ENCODE results near the gene FAAH. TPM values are rescaled to one million over a fixed set of nuclear protein-coding genes. Genes with fewer than 3 reads are reported as not detected.

FAAH gene
- total RNA-seq, 4 donors from 2014 or later, result 107 to 230 (median 152) TPM

DNA sequence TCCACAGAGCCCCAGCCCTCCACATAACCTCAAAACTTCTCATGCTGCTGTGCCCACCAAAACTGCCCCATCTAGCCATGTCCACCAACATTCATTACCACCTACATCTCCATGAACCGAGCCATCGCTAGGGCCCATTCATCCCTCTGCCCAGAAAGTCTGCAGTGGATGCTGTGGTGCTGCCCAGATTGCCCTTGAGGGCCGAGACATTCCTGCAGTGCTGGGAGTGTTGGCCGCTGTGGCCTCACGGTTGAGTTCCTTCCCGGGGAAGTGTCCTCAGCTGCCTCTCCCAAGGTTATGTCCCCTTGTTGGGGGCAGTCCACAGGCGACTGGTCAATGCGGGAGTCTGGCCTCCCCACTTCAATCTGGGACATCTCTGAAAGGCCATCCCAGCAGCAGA lies 65.2 kb downstream of the FAAH start:
- Histone ChIP-seq H3K27me3 (no peaks in the 10 kb centered on the region), H3K9me3 (no peaks in the 10 kb centered on the region)

GRCh38 chr1:46461017-46461808 lies 67.1 kb downstream of the FAAH start:
- TF ChIP-seq CTCF (IDR thresholded peaks at IDR 0.05) (no peak), POLR2A (IDR thresholded peaks at IDR 0.05) (no peak)
- Histone ChIP-seq H3K4me1 (peaks cover 0 to 3% (median 0%) of the 10 kb centered on the region in 4 donors), H3K4me3 (no peak overlapping the region), H3K9me3 (no peaks in the 10 kb centered on the region), H3K36me3 (no peaks in the 10 kb centered on the region), H3K27ac (no peak overlapping the region), H3K27me3 (no peaks in the 10 kb centered on the region)
- no peak for DNase-seq

More for the DNA sequence above, 65.2 kb downstream of the FAAH start:
- H3K27ac ChIP-seq, result no peak overlapping the region
- no peak overlapping the region for H3K4me3 ChIP-seq
- DNase-seq, result no peak
- no peaks in the 10 kb centered on the region for H3K36me3 ChIP-seq
- TF ChIP-seq CTCF (IDR thresholded peaks at IDR 0.05) (no peak), POLR2A (IDR thresholded peaks at IDR 0.05) (no peak)
- H3K4me1 ChIP-seq, result no peaks in the 10 kb centered on the region

DNA sequence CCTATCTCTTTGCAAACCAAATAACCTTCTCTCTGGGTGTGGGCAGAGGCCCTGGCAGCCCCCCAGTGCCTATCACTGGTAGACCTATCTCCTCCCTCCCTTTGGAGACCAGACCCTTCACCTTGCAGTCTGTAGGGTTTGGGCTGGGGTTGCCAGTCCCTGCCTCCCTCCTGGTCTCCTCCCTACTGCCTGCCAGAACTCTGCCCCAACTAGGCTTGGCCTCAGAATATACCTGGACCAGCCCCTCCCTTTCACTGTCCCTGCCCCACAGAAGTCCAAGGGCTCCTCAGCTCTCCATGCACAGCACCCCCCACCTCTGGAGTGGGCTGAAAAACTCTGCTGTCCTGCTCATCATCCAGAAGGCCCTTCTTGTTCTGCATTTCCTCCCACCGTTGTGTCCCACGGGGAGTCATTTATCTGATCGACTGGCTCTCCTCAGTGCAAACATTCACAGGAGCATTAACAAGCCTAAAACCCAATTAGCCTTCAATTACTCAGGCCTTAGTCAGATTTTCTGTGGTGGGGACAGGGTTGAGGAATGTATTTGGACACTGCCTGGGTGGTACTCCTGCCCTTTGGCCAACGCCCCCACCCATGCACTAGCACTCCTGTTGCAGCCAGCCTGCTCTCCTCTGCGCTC lies 67.8 kb downstream of the FAAH start:
- Histone ChIP-seq H3K27ac (no peak overlapping the region), H3K27me3 (peaks cover 0 to 6% of the 10 kb centered on the region in 2 donors), H3K4me3 (no peak overlapping the region), H3K36me3 (no peaks in the 10 kb centered on the region), H3K9me3 (no peaks in the 10 kb centered on the region), H3K4me1 (peaks cover 0 to 11% (median 4%) of the 10 kb centered on the region in 4 donors)
- no peak for DNase-seq
- TF ChIP-seq CTCF (IDR thresholded peaks at IDR 0.05) (no peak), POLR2A (IDR thresholded peaks at IDR 0.05) (no peak)

Other genes starting within 250 kb of the FAAH start
- 100 to 1,000 TPM in 3 of 4 donors, 1 to 10 TPM in 1; 4.1 to 229 (median 192) TPM for gene TSPAN1, start 219.2 kb upstream of the FAAH start, total RNA-seq
- not detected for gene P3R3URF, start 217.8 kb upstream of the FAAH start, total RNA-seq
- 10 to 100 TPM; 34.7 to 60.6 (median 46.3) TPM for gene POMGNT1, start 195.9 kb upstream of the FAAH start, total RNA-seq
- 1 to 10 TPM in 3 of 4 donors, not detected in 1; 1.5 to 2.5 (median 2.5) TPM for gene LURAP1, start 191.0 kb upstream of the FAAH start, total RNA-seq
- 10 to 100 TPM in 2 of 4 donors, 1 to 10 TPM in 2; 3.9 to 71.8 (median 10.3) TPM for gene RAD54L, start 146.6 kb upstream of the FAAH start, total RNA-seq
- gene LRRC41, start 90.7 kb upstream of the FAAH start, total RNA-seq, result 10 to 100 TPM; 19.8 to 72.3 (median 65.3) TPM
- 100 to 1,000 TPM; 230 to 300 (median 262) TPM for gene UQCRH, start 90.6 kb upstream of the FAAH start, total RNA-seq
- gene NSUN4, start 53.5 kb upstream of the FAAH start, total RNA-seq, result 10 to 100 TPM; 12.8 to 29.4 (median 18.0) TPM
- gene DMBX1, start 95.5 kb downstream of the FAAH start, total RNA-seq, result not detected
- not detected for gene KNCN, start 157.3 kb downstream of the FAAH start, total RNA-seq
- 100 to 1,000 TPM in 1 of 4 donors, 10 to 100 TPM in 3; 51.3 to 134 (median 94.2) TPM for gene MKNK1, start 210.0 kb downstream of the FAAH start, total RNA-seq
- gene MOB3C, start 222.5 kb downstream of the FAAH start, total RNA-seq, result 10 to 100 TPM in 3 of 4 donors, 1 to 10 TPM in 1; 7.7 to 22.3 (median 14.5) TPM

Data from Peyer's patch (tissue), 4 donors.